HG03064 (cell line): ENCODE data around the gene GHR.

Source experiments
- ATAC-seq: cut with Tn5 transposase; IDR thresholded peaks from one replicate; pipeline ENCODE4 v1.9.1; 2021; ENCODE audit warnings: low read depth; ENCODE audit not compliant: unreplicated experiment

GHR gene

DNA sequence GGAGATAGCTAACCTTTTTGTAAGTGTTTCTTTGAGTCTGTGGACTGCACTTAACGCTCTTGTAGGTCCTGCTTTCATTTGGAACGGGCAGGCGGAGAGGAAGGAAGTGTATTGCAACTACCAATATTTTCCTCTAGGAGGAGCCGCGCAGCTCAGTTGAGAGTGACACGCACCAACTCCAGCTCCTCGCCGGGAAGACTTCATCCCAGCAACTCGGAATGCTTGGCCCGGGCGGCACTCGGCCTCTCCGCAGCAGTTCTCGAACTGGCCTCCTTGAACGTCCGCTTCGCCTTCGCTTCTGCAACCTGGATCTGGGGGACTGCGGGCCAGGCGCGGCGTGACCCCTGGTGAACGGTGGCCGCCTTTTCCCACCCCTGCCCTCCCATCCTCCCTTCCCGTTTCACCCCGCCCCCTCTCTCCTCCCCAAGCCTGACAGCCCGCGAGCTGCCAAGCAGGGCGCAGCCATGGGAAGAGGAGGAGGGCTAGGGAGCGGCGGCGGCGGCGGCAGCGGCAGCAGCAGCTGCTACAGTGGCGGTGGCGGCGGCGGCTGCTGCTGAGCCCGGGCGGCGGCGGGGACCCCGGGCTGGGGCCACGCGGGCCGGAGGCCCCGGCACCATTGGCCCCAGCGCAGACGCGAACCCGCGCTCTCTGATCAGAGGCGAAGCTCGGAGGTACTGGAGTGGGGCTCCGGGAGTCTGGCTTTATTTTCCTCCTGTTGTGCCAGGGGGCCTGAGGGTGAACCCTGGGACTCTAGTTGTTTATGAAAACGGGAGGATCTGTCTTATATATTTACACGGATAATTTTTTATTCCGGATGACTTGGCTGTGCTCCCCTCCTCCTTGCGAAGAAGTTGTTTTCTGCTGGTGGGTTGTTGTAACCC, at the start of gene GHR:
GHR (plus strand) TSS at position 155 of the 881 bp plus-strand sequence. CDS start 142,436 bp downstream, outside the sequence.
- ATAC-seq: no peak

- no peak for ATAC-seq
These were observed 48.5 kb upstream of the GHR start for GRCh38 chr5:42374679-42375273.

DNA sequence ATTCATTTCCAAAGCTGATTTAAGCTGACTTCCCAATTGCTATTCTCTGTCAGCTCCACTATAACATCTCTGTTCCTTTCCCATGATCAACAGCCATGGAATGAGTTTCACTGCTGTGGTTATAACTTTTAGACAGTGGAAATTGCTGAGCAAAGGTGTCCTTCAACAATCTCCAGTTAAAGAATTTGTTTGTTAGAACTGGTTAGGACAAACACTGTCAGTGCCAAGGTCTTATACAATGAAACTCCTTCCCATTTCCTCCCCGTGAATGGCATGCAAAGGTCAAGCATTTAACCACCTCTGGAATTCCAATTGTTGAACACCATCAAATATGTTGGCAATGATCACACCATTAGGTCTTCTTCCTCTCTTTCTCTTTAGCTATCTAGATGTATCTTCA, 45.7 kb upstream of the GHR start:
- no peak for ATAC-seq

DNA sequence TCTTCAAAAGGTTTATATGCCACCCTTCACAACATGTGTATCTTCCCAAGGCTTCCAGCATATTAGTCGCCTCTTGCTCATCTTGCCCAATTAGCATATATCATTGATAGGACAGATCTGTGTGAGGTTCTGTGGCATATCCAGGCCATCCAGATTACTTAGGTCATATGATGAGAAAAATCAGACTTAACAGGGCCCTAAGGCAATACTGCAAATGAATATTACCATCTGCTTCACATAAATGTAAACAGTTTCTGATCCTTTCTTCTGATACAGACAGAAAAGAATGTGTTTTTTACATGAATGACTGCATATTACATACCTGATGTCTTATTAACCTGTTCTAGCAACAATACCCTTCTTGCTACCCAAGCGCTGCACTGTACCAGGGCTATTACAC, 41.3 kb upstream of the GHR start:
- ATAC-seq: no peak

DNA sequence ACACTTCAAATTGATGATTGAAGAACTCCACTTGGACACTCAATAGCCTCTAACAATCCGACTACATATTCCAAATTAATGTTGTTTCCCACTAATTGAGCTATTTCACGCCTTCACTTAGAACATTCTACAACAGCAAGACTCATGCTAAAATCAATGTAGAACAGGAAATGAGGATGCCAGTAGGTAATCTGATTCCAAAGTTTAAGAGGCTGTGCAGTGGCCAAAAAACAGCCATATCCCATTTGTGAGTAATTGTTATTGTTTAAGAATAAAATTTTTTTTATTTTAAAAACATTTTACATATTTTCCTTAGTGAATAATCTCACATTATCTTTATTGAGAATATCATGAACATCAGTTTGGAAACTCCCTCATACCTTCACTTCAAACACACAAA, 35.7 kb upstream of the GHR start:
- ATAC-seq: no peak

- ATAC-seq: no peak
These were observed 33.1 kb upstream of the GHR start for GRCh38 chr5:42390115-42390514.

DNA sequence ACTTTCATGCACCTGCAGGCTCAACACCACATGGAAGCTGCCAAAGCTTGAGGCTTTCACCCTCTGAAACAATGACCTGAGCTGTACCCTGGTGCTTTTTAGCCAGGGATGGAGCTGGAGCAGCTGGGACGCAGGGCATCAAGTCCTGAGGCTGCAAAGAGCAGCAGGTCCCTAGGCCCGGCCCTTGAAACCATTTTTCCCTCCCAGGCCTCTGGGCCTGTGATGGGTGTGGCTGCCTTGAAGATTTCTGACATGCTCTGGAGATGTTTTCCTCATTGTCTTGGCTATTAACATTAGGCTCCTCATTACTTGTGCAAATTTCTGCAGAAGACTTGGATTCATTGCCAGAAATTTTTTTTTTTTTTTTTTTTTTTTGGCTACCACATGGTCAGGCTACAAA, 30.3 kb upstream of the GHR start:
- no peak for ATAC-seq

DNA sequence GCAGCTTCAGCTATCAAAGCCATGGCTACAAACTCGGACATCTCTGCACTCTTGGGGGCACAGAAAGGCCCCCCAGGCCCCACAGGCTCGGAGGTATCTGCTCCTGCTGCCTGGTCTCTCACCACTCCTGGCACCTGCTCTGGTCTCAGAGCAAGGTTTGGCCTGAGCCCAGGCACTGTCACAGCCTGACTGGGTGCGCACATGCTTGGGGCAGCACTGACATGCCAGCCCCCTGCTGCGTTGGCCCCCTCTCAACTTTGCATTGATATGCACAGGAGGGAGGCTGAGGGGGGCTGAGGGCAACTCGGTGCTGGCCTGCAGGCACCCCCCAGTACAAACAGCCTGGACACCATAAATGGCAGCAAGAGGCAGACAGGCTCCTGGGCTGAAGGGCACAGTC, 27.1 kb upstream of the GHR start:
- ATAC-seq: no peak

DNA sequence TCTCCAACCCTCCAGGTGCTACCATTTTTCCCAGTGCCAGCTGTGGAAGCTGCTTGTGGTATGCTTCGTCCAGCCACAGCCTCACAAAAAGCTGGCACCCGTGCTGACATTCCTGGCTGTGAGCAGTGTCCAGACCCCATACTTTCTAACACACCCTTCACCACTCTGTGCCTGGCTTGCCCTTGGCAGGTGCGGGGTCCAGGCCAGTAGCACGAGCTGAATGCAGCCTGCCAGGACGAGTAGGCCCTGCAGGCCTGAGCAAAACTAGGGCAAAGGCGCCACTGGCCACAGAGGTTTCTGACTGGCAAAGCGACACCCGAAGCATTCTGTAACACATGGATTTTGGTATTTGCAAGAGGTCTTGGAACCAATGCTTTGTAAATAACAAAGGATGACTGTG, 26.0 kb upstream of the GHR start:
- no peak for ATAC-seq

GRCh38 chr5:42399702-42400101, 23.5 kb upstream of the GHR start:
- ATAC-seq: no peak

DNA sequence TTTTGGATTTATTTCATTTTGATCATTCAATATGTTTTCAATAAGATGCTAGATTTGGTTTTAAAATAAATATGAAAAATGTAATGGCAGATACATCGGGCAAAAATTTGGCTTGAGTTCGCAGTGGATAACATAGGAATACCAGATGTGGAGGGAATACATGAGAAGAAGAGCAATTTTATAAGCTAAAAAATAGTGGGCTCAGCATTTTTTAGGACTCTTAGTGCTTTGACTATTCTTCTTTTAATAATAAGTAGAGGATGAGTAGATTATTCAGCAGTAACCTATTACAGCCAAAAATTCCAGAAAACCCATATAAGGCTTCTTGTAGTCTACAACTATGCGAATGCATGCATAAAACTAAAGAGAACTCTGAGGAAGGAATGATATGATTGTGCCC, 22.8 kb upstream of the GHR start:
- no peak for ATAC-seq

GRCh38 chr5:42403236-42403635, 20.0 kb upstream of the GHR start:
- ATAC-seq: no peak

GRCh38 chr5:42404366-42404765, 18.9 kb upstream of the GHR start:
- ATAC-seq: no peak

GRCh38 chr5:42419294-42419693, 3.9 kb upstream of the GHR start:
- no peak for ATAC-seq

DNA sequence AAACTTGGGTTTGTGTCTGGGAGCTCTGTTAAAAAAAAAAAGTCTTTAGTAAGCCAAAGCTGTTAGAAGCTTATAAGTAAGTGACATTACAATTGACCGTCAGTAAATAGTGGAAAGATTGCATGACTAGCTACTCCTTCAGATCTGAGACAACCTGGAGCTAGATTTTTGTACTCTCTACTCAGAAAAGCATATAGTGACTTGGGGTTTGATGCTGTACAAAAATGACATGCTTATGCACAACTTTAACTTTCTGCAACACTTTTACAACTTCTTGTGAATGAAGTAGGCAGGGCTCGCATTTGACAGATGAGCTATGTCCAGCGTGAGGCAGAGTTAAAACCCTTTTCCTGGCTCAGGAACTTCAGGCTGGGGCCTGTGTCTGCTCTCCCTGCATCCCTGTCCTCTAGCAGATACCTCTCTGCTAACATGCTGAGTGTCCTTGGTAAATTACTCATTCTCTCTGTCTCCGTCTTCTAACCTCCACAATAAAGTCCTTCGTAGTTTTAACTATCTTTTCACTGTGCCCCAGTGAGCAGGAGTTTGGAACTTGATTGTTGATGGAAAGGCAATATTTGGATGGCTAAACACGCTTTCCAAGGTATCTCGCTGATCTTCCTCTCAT, 471 bp upstream of the GHR start:
- ATAC-seq: no peak

DNA sequence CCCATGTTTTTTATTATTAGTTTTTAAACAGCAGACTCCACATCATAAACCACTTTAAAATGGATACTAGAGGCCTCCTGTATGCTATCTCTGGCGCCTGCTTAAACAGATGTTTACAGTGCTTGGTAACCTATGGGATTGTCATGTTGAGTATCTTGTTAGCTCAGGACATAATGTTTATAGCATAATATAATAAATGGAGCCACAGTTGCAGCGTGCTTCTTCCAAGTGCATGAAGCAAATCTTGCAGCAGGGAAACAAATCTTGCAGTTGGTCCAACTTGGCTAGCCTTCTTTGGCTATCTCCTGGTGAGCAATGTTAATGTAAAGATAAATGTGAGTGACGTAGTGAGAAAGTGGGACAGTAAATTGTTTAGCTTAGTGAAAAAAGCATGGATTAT, 2.8 kb downstream of the GHR start:
- ATAC-seq: no peak

DNA sequence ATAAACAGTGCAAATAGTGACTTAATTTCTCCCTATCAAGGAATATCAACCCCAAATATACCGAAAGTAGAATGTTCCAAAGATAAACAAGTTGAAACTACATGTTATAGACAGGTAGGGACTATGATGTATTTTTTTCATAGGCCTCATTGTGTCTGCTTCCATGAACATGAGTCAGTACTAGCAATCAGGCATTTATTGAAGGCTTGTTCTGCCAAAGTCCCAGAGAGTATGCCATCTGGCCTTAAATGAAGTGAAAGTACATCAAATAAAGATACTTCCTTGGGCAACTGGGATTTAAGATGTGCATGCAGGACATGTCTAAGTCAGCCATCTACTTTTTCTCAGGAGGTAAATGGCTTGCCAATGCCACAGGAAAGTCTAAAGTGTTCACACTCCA, 6.5 kb downstream of the GHR start:
- no peak for ATAC-seq

DNA sequence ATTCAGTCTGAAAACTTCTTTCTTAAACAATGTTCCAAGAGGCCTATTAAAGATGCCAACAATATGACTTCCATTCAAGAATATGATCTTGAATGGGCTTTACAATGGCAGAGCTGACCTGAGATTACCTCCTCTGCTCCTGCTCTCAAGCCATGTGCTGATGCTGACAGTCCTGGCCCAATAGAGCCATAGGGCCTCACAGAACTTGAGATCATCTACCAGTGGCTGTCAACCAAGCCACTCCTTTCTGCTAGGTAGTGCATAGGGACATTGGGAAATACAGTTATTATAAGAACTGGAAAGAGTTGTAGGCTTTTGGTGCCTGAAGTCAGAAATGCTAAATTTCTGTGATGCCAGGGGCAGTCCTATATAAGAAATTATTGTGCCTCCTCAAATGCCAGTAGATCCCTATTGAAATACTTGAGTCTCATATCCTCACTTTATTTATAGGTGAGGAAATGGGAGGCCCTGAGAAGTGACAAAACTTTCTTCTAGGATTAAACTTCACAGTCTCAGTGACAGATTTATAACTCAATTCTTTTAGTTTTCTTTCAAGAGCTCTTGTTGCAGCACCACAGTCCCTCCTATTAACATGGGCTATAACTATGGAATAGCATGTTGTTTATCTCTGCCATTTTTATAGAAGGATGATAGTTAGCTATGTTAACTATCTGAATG, 10.9 kb downstream of the GHR start:
- ATAC-seq: no peak

GRCh38 chr5:42436051-42436450, 12.8 kb downstream of the GHR start:
- ATAC-seq: no peak

DNA sequence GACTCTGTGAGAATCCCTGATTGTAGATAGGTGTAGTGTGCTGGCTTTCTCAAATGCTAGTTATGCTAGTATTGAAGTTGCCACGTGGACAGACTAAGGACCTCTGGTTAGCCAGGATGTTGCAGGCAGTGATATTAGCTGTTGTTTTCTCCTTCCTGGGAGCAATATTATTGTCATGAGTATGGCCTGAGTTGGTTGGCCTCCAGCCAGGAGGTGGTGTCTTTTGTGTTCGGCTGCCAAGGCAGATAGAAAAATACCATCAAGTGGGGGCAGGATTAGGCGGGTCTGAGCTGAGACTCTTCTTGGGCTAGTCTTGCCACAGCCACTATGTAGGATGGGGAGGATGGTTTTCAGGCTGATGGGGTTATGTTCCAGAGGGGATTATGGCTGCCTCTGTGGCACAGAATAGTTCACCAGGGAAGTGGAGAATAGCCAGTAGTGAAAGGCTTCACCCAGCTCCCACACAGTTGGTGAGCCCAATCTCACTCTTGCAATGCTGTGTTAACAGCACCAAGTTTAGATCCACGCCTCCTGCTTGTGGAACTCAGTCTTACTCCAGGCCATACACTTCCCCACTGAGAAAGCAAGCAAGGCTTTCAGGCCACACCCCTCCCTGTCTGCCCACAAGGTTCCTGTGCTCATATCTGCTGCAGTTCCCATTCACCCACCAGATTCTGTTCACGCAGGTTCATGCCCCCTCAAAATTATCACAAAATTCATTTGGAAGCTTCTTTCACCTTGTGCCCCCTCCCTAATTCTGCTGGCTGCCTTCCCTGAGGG, 31.2 kb downstream of the GHR start:
- ATAC-seq: no peak
